ENCODE measurements around the gene CNTRL.

DNA sequence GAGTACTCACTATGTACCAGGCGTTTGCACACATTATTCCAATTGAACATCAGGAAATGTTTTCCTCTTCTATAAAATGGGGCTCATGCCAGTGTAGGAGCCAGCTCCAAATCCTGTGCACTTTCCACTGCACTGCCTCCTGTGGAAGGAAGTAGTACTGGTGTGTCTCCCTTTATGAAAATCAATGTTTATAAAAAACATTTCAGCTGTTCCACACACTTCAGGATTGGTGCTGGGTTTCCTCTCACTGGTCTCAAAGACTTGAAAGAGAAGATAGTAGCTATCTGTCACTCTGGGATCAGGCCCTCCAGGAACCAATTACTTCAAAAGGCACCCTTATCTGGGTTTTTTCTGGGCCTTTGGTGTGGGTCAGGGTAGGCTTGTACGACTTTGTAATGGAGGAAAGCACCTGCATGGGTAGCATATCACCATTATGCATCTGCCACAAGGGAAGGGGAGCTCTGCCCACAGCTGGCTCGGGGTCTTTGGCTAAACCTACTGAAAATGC lies 94.4 kb downstream of the CNTRL start:
- TF ChIP-seq SPI1 (IDR thresholded peaks at IDR 0.05; ENCODE audit: low read depth, low read length) = no peak
- no peak for TF ChIP-seq POLR2A (IDR thresholded peaks at IDR 0.05; ENCODE audit: low read depth, low read length)
- TF ChIP-seq POLR2AphosphoS5 (IDR thresholded peaks at IDR 0.05; ENCODE audit: low read depth, low read length) = no peak
- no peak for TF ChIP-seq TAF1 (IDR thresholded peaks at IDR 0.05; ENCODE audit: low read depth, low read length)
